CD14-positive monocyte (primary cell): Measurements from ENCODE around the gene PMM2. TPM values are rescaled to one million over a fixed set of nuclear protein-coding genes. Genes with fewer than 3 reads are reported as not detected.

Experiments used
- DNase-seq, 3 donors: peaks; one replicate each; pipeline ENCODE4 v3.0.0-alpha.2; 2011 to 2022
- H2AFZ ChIP-seq: 2 replicates; pipeline ENCODE4 v1.6.0; 2012; ENCODE audit warnings: mild to moderate bottlenecking, low read depth, low read length, inconsistent platforms; ENCODE audit not compliant: insufficient read depth, poor library complexity, severe bottlenecking
- H3K27ac ChIP-seq, 2 donors: 1 replicate in 1 of 2; 2 replicates in 1 of 2; pipeline ENCODE4 v1.5.1; 2012 to 2013; ENCODE audit warnings: low read length in 2 of 2, control low read depth in 1 of 2, inconsistent platforms in 1 of 2, low read depth in 1 of 2, mild to moderate bottlenecking in 1 of 2
- H3K27me3 ChIP-seq, 2 donors: one replicate each; pipeline versions ENCODE4 v1.6.0 to v1.6.1; 2011 to 2013; ENCODE audit warnings: low read length in 2 of 2; ENCODE audit not compliant: control insufficient read depth in 2 of 2, insufficient read depth in 2 of 2
- H3K36me3 ChIP-seq, 2 donors: replicated peaks in 1 of 2; 1 replicate in 1 of 2; 2 replicates in 1 of 2; pipeline versions ENCODE4 v1.5.1 to v1.6.1; 2012 to 2013; ENCODE audit warnings: low read length in 2 of 2, control low read depth in 1 of 2, inconsistent platforms in 1 of 2, mild to moderate bottlenecking in 1 of 2; ENCODE audit not compliant: insufficient read depth in 2 of 2, control insufficient read depth in 1 of 2
- H3K4me1 ChIP-seq, 2 donors: 1 replicate in 1 of 2; 2 replicates in 1 of 2; pipeline versions ENCODE4 v1.5.1 to v1.6.1; 2012 to 2013; ENCODE audit warnings: low read length in 2 of 2, control low read depth in 1 of 2, inconsistent platforms in 1 of 2, mild to moderate bottlenecking in 1 of 2, moderate library complexity in 1 of 2; ENCODE audit not compliant: insufficient read depth in 2 of 2, control insufficient read depth in 1 of 2
- H3K4me2 ChIP-seq: replicated peaks from 2 replicates; pipeline ENCODE3; 2012; ENCODE audit warnings: low read length, moderate library complexity, mild to moderate bottlenecking; ENCODE audit not compliant: poor library complexity, severe bottlenecking; ENCODE audit errors: extremely low read depth
- H3K4me3 ChIP-seq, 3 experiments: fragments of 200-600 bp in 1 of 3; sonication (generic) in 1 of 3; replicated peaks in 1 of 3; 1 replicate in 2 of 3; 2 replicates in 1 of 3; pipeline ENCODE4 v1.5.1; 2011 to 2013; ENCODE audit warnings: low read length in 3 of 3, mild to moderate bottlenecking in 3 of 3, control low read depth in 2 of 3, low read depth in 2 of 3, inconsistent platforms in 1 of 3, moderate library complexity in 1 of 3
- H3K79me2 ChIP-seq: 2 replicates; pipeline ENCODE4 v1.6.0; 2012; ENCODE audit warnings: mild to moderate bottlenecking, control low read depth, inconsistent platforms, low read length, moderate library complexity; ENCODE audit not compliant: insufficient read depth
- H3K9ac ChIP-seq: 2 replicates; pipeline ENCODE4 v1.6.0; 2017; ENCODE audit warnings: low read length, mild to moderate bottlenecking; ENCODE audit not compliant: insufficient read depth, poor library complexity, severe bottlenecking
- H3K9me3 ChIP-seq, 2 donors: replicated peaks in 1 of 2; 1 replicate in 1 of 2; 2 replicates in 1 of 2; pipeline versions ENCODE4 v1.5.1 to v1.6.1; 2012 to 2013; ENCODE audit warnings: low read length in 2 of 2, control low read depth in 1 of 2; ENCODE audit not compliant: control insufficient read depth in 1 of 2, insufficient read depth in 1 of 2
- H4K20me1 ChIP-seq: 2 replicates; pipeline ENCODE4 v1.6.0; 2012; ENCODE audit warnings: mild to moderate bottlenecking, low read length, control low read depth, moderate library complexity; ENCODE audit not compliant: insufficient read depth
- H3K27ac Mint-ChIP-seq, 7 donors: one replicate each; pipeline ENCODE4 v1.8.0; 2020; ENCODE audit warnings: mild to moderate bottlenecking in 7 of 7, mixed read lengths in 7 of 7, moderate library complexity in 6 of 7, inconsistent platforms in 2 of 7
- H3K27me3 Mint-ChIP-seq, 3 donors: one replicate each; pipeline ENCODE4 v1.8.0; 2021 to 2022; ENCODE audit warnings: low read depth in 3 of 3, mild to moderate bottlenecking in 3 of 3, mixed read lengths in 3 of 3, moderate library complexity in 3 of 3, inconsistent platforms in 1 of 3
- H3K36me3 Mint-ChIP-seq, 2 donors: one replicate each; pipeline ENCODE4 v1.8.0; 2020; ENCODE audit warnings: mixed read lengths in 2 of 2, inconsistent platforms in 1 of 2, mild to moderate bottlenecking in 1 of 2
- H3K4me1 Mint-ChIP-seq: one replicate; pipeline ENCODE4 v1.8.0; 2020; ENCODE audit warnings: mild to moderate bottlenecking, mixed read lengths
- H3K4me3 Mint-ChIP-seq, 2 donors: one replicate each; pipeline ENCODE4 v1.8.0; 2020; ENCODE audit warnings: mild to moderate bottlenecking in 2 of 2, mixed read lengths in 2 of 2, moderate library complexity in 1 of 2
- H3K9me3 Mint-ChIP-seq, 7 donors: one replicate each; pipeline ENCODE4 v1.8.0; 2020 to 2022; ENCODE audit warnings: mixed read lengths in 7 of 7, mild to moderate bottlenecking in 6 of 7, moderate library complexity in 6 of 7, inconsistent platforms in 2 of 7
- CTCF ChIP-seq: fragments of 200-600 bp; IDR thresholded peaks from one replicate; pipeline ENCODE4 v1.8.0; 2022; ENCODE audit warnings: antibody characterized with exemption, mild to moderate bottlenecking
- WGBS: methylation state at CpG from one replicate; pipeline ENCODE4 v1.1.5; 2013; ENCODE audit warnings: missing lambda C conversion rate; ENCODE audit not compliant: insufficient coverage; 5-methylcytosine and 5-hydroxymethylcytosine counted together
- intact Hi-C, 2 donors: fragments of 100-400 bp; cut with micrococcal nuclease; formaldehyde crosslinking; loops; one replicate each; pipeline versions ENCODE4 v1.15.0 to v1.15.1; 2023
- polyA plus RNA-seq, 3 donors: library from polyadenylated mRNA; depleted of rRNA in 1 of 3; unstranded in 2 of 3; stranded (reverse) in 1 of 3; fragments of 300-500 nt in 2 of 3; fragments of >200 nt in 1 of 3; fragmentation: Illumina TruSeq in 2 of 3; gene quantifications; 1 replicate in 2 of 3; 2 replicates in 1 of 3; pipeline ENCODE4 v1.2.3, GENCODE V29; 2012 to 2021

PMM2 gene
- polyA plus RNA-seq, 3 donors, result 15.2 to 22.9 (median 17.8) TPM

GRCh38 chr16:8847145-8847544 lies 49.5 kb downstream of the PMM2 start:
- Mint-ChIP-seq H3K9me3 (peaks cover 0 to 3% (median 0%) of the 10 kb centered on the region in 7 donors), H3K4me1 (peaks cover 53% of the 10 kb centered on the region), H3K4me3 (no peak overlapping the region), H3K27ac (no peak overlapping the region), H3K27me3 (peaks cover 4 to 11% (median 7%) of the 10 kb centered on the region in 3 donors), H3K36me3 (peaks cover 77 to 78% of the 10 kb centered on the region in 2 donors)
- Histone ChIP-seq H3K27me3 (no peaks in the 10 kb centered on the region), H3K9ac (no peak overlapping the region), H3K4me1 (peaks cover 25 to 37% of the 10 kb centered on the region in 2 donors), H3K4me3 (no peak overlapping the region), H2AFZ (no peak overlapping the region), H3K79me2 (peaks cover 15% of the 10 kb centered on the region), H3K4me2 (no peak overlapping the region), H3K27ac (no peak overlapping the region), H4K20me1 (peaks cover 49% of the 10 kb centered on the region), H3K9me3 (no peaks in the 10 kb centered on the region), H3K36me3 (peaks cover 13 to 44% of the 10 kb centered on the region in 2 donors)
- no peak for TF ChIP-seq CTCF
- intact Hi-C loops, result no loop called here
- no peak for DNase-seq
- 92% methylated on average over 7 of the region's 13 CpGs for WGBS

- peaks cover 16 to 49% of the 10 kb centered on the region in 2 donors for H3K36me3 ChIP-seq
- peaks cover 21 to 32% of the 10 kb centered on the region in 2 donors for H3K4me1 ChIP-seq
- Mint-ChIP-seq H3K4me1 (peaks cover 49% of the 10 kb centered on the region), H3K27ac (peak overlapping the region in 1 of 7 donors; percentile 41), H3K36me3 (peaks cover 77 to 79% of the 10 kb centered on the region in 2 donors), H3K4me3 (no peak overlapping the region), H3K9me3 (peaks cover 0 to 3% (median 0%) of the 10 kb centered on the region in 7 donors), H3K27me3 (peaks cover 4 to 11% (median 7%) of the 10 kb centered on the region in 3 donors)
- H3K9ac ChIP-seq, result no peak overlapping the region
- no peak overlapping the region for H2AFZ ChIP-seq
- no peak for TF ChIP-seq CTCF
- no peaks in the 10 kb centered on the region for H3K9me3 ChIP-seq
- peaks cover 15% of the 10 kb centered on the region for H3K79me2 ChIP-seq
- no peak overlapping the region for H3K4me3 ChIP-seq
- intact Hi-C loops, result no loop called here
- no peak for DNase-seq
- H3K4me2 ChIP-seq, result no peak overlapping the region
- H3K27me3 ChIP-seq, result no peaks in the 10 kb centered on the region
- H4K20me1 ChIP-seq, result peaks cover 49% of the 10 kb centered on the region
- H3K27ac ChIP-seq, result no peak overlapping the region
- 97% methylated on average over 12 of the region's 15 CpGs for WGBS
Measured at GRCh38 chr16:8847623-8848022, 50.0 kb downstream of the PMM2 start.
